ENCODE data around the gene PSMB4.

Gene PSMB4

DNA sequence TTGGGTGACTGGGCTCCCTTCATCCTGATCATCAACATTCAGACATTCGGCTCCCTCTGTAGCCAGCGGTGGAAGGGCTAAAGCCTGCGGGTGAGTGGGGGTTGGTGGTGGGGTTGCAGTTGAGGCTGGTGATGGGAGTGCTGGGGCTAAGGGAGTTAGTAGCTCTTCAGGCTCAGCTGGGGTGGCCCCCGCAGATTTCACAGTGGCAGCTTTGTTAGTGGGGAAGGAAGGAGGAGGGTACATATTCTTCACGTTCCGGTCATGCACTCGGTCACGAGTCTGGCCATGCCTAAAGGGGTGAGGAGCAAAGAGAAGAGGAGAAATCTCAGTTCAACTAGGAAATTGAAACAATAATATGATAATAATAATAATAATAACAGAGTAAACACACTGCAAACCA lies 6.8 kb downstream of the PSMB4 start:
- Histone ChIP-seq H3K79me2 (ENCODE audit: low read length) (peaks cover 11% of the 10 kb centered on the region), H3K9ac (ENCODE audit: low read length) (no peak overlapping the region), H3K4me1 (ENCODE audit: low read length) (no peaks in the 10 kb centered on the region), H3K4me3 (ENCODE audit: low read length) (no peak overlapping the region), H2AFZ (ENCODE audit: low read depth, low read length) (no peak overlapping the region), H3K36me3 (replicated peaks; ENCODE audit: low read depth, low read length) (peaks cover 79% of the 10 kb centered on the region), H3K27ac (ENCODE audit: low read length) (no peak overlapping the region), H3K9me3 (ENCODE audit: insufficient read depth, low read length) (no peaks in the 10 kb centered on the region), H3K4me2 (ENCODE audit: low read length) (no peak overlapping the region), H4K20me1 (ENCODE audit: insufficient read depth, low read length) (no peaks in the 10 kb centered on the region), H3K27me3 (ENCODE audit: low read depth, low read length) (no peaks in the 10 kb centered on the region)
- TF ChIP-seq EZH2phosphoT487 (IDR thresholded peaks at IDR 0.05; ENCODE audit: low read depth): no peak
- TF ChIP-seq, protein P1, sequence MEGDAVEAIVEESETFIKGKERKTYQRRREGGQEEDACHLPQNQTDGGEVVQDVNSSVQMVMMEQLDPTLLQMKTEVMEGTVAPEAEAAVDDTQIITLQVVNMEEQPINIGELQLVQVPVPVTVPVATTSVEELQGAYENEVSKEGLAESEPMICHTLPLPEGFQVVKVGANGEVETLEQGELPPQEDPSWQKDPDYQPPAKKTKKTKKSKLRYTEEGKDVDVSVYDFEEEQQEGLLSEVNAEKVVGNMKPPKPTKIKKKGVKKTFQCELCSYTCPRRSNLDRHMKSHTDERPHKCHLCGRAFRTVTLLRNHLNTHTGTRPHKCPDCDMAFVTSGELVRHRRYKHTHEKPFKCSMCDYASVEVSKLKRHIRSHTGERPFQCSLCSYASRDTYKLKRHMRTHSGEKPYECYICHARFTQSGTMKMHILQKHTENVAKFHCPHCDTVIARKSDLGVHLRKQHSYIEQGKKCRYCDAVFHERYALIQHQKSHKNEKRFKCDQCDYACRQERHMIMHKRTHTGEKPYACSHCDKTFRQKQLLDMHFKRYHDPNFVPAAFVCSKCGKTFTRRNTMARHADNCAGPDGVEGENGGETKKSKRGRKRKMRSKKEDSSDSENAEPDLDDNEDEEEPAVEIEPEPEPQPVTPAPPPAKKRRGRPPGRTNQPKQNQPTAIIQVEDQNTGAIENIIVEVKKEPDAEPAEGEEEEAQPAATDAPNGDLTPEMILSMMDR (IDR thresholded peaks at IDR 0.05; ENCODE audit: low read depth, low read length): no peak

DNA sequence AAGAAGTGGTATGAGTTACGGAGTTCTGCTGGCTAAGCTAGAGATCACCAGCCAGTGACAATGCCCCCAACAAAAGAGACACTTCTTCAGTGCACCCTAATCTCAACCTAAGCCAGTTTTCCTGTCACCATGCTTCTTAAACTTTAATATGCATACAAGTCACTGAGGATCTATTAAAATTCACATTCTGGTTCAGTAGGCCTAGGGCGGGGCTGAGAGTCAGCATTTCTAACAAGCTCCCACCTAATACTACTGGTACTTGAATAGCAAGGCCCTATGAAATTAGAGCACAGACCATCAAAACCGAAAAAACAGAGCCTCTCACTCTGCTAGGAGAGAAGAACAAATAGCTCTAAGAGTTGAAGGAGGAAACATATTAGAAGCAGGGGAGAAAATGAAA lies 7.9 kb downstream of the PSMB4 start:
- Histone ChIP-seq H4K20me1 (ENCODE audit: insufficient read depth, low read length) (no peaks in the 10 kb centered on the region), H3K4me3 (ENCODE audit: low read length) (no peak overlapping the region), H3K4me1 (ENCODE audit: low read length) (no peaks in the 10 kb centered on the region), H3K9ac (ENCODE audit: low read length) (no peak overlapping the region), H3K9me3 (ENCODE audit: insufficient read depth, low read length) (no peaks in the 10 kb centered on the region), H3K79me2 (ENCODE audit: low read length) (peaks cover 2% of the 10 kb centered on the region; the same call in 1 of the 2 replicates), H2AFZ (ENCODE audit: low read depth, low read length) (no peak overlapping the region), H3K4me2 (ENCODE audit: low read length) (no peak overlapping the region), H3K36me3 (replicated peaks; ENCODE audit: low read depth, low read length) (peaks cover 79% of the 10 kb centered on the region), H3K27ac (ENCODE audit: low read length) (no peak overlapping the region), H3K27me3 (ENCODE audit: low read depth, low read length) (no peaks in the 10 kb centered on the region)
- TF ChIP-seq EZH2phosphoT487 (IDR thresholded peaks at IDR 0.05; ENCODE audit: low read depth): no peak
- TF ChIP-seq, protein P1 (IDR thresholded peaks at IDR 0.05; ENCODE audit: low read depth, low read length): no peak

DNA sequence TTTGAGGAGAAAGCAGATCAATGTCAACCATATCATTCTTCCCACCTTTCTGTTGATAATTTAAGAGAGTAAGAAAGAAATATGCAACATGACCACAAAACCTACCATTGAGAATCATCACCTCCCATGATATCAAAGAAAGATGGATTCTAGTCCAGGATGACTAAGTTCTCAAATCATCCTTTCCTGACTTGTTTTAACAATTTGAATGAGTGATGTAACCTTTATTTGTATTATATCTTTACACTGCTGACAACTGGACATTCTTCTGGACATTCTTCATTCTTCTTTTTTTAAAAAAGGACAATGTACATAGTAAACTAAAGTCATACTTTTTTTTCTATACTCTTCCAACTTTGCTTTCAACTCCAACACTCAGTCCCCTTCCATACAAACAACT lies 9.5 kb downstream of the PSMB4 start:
- H3K27ac ChIP-seq (ENCODE audit: low read length): no peak overlapping the region
- peaks cover 71% of the 10 kb centered on the region for H3K36me3 ChIP-seq (replicated peaks; ENCODE audit: low read depth, low read length)
- no peak for TF ChIP-seq EZH2phosphoT487 (IDR thresholded peaks at IDR 0.05; ENCODE audit: low read depth)
- TF ChIP-seq, protein P1 (IDR thresholded peaks at IDR 0.05; ENCODE audit: low read depth, low read length): no peak
- H3K79me2 ChIP-seq (ENCODE audit: low read length): no peaks in the 10 kb centered on the region
- H3K4me1 ChIP-seq (ENCODE audit: low read length): no peaks in the 10 kb centered on the region
- H4K20me1 ChIP-seq (ENCODE audit: insufficient read depth, low read length): no peaks in the 10 kb centered on the region
- H3K4me3 ChIP-seq (ENCODE audit: low read length): no peak overlapping the region
- no peaks in the 10 kb centered on the region for H3K27me3 ChIP-seq (ENCODE audit: low read depth, low read length)
- no peak overlapping the region for H3K9ac ChIP-seq (ENCODE audit: low read length)
- no peak overlapping the region for H2AFZ ChIP-seq (ENCODE audit: low read depth, low read length)
- no peak overlapping the region for H3K4me2 ChIP-seq (ENCODE audit: low read length)
- no peaks in the 10 kb centered on the region for H3K9me3 ChIP-seq (ENCODE audit: insufficient read depth, low read length)

DNA sequence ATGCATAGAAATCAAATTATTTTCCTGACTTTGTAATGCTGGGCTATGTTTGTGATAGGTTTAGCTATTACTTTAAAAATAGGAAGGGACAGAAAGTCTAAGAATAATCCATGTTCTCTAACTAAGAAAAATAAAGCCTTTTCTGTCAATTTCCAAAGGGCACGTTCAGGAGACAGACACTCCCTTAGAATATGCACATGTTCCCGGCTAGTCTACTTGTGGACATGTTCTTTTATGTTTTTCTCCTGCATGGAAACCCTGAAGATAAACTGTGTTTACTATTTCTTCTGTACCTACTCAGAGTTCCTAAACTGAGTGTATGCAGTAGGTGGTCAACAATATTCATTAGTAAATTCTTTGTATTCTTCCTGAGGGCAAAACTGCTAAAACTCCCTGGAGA lies 12.5 kb downstream of the PSMB4 start:
- Histone ChIP-seq H3K4me2 (ENCODE audit: low read length) (no peak overlapping the region), H4K20me1 (ENCODE audit: insufficient read depth, low read length) (no peaks in the 10 kb centered on the region), H3K9me3 (ENCODE audit: insufficient read depth, low read length) (no peaks in the 10 kb centered on the region), H3K27me3 (ENCODE audit: low read depth, low read length) (no peaks in the 10 kb centered on the region), H3K36me3 (replicated peaks; ENCODE audit: low read depth, low read length) (peaks cover 68% of the 10 kb centered on the region), H3K79me2 (ENCODE audit: low read length) (no peaks in the 10 kb centered on the region), H3K9ac (ENCODE audit: low read length) (no peak overlapping the region), H2AFZ (ENCODE audit: low read depth, low read length) (no peak overlapping the region), H3K27ac (ENCODE audit: low read length) (no peak overlapping the region), H3K4me3 (ENCODE audit: low read length) (no peak overlapping the region), H3K4me1 (ENCODE audit: low read length) (no peaks in the 10 kb centered on the region)
- TF ChIP-seq, protein P1 (IDR thresholded peaks at IDR 0.05; ENCODE audit: low read depth, low read length): no peak
- no peak for TF ChIP-seq EZH2phosphoT487 (IDR thresholded peaks at IDR 0.05; ENCODE audit: low read depth)

Data from OCI-LY3 (cell line).